Raji (cell line): ENCODE measurements around the gene PXMP4.

ENCODE experiments used
- POLR2A ChIP-seq: IDR thresholded peaks from 2 replicates; pipeline ENCODE4 v1.6.1; 2011; ENCODE audit warnings: low read depth, low read length, control low read depth; ENCODE audit not compliant: insufficient read depth

PXMP4 gene

GRCh38 chr20:33659341-33660034, 60.6 kb downstream of the PXMP4 start:
- TF ChIP-seq POLR2A = no peak

GRCh38 chr20:33658929-33659328, 61.2 kb downstream of the PXMP4 start:
- TF ChIP-seq POLR2A = no peak

GRCh38 chr20:33658510-33658909, 61.6 kb downstream of the PXMP4 start:
- no peak for TF ChIP-seq POLR2A

GRCh38 chr20:33657704-33658095, 62.4 kb downstream of the PXMP4 start:
- TF ChIP-seq POLR2A = no peak

- no peak for TF ChIP-seq POLR2A
Observed at GRCh38 chr20:33656783-33657703, 63.1 kb downstream of the PXMP4 start.

GRCh38 chr20:33656010-33656782, 63.9 kb downstream of the PXMP4 start:
- TF ChIP-seq POLR2A = no peak

GRCh38 chr20:33655164-33655563, 64.9 kb downstream of the PXMP4 start:
- no peak for TF ChIP-seq POLR2A

- TF ChIP-seq POLR2A = no peak
Observed at GRCh38 chr20:33654680-33655161, 65.4 kb downstream of the PXMP4 start.

- 0 out of 2 replicates have a peak, but pooled peaks have one; percentile 16 for TF ChIP-seq POLR2A
Observed at GRCh38 chr20:33653900-33654596, 66.1 kb downstream of the PXMP4 start.

- no peak; the same call in 1 of the 2 replicates for TF ChIP-seq POLR2A
Observed at GRCh38 chr20:33653218-33653899, 66.8 kb downstream of the PXMP4 start.
